Hematopoietic multipotent progenitor cell treated with erythropoietin and hydrocortisone succinate and interleukin-3 and kit ligand, for 4 days (in vitro differentiated cells): Measurements from ENCODE around the gene TFB2M.
"Not testable (repeated sequence)": the region's sequence is repeated elsewhere in the genome, so short reads cannot be mapped to it uniquely, and the experiment has no call there.

Source experiments
- DNase-seq: peaks from one replicate; pipeline ENCODE4 v3.0.0-alpha.2; 2015

TFB2M gene, protein sequence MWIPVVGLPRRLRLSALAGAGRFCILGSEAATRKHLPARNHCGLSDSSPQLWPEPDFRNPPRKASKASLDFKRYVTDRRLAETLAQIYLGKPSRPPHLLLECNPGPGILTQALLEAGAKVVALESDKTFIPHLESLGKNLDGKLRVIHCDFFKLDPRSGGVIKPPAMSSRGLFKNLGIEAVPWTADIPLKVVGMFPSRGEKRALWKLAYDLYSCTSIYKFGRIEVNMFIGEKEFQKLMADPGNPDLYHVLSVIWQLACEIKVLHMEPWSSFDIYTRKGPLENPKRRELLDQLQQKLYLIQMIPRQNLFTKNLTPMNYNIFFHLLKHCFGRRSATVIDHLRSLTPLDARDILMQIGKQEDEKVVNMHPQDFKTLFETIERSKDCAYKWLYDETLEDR

GRCh38 chr1:246566128-246566812, at the start of gene TFB2M, which contains the start of gene CNST:
TSS of gene TFB2M (minus strand) at chr1:246566261. CDS start at chr1:246566138, 123 bp downstream.
TSS of gene CNST (plus strand) at chr1:246566456. CDS start at chr1:246591563, 25,107 bp downstream.
- DNase-seq, result peak; percentile 100

- DNase-seq, result no peak
These were observed 47.2 kb upstream of the TFB2M start for GRCh38 chr1:246613096-246613758.

DNA sequence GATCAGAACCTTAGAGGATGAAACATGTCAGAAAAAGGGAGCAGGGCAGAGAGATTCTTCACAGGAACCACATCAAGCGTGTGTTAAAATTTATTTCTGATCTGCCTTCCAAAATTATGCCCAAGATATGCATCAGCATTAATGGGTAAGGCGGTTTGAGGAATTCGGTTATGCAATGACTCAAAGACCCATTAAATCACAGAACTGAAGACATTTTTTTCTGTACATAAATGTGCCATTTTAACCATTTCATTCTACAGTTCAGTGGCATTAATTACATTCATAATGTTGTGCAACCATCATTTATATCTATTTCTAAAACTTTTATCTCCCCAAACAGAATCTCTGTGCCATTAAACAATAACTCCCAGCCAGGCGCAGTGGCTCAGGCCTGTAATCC, 43.6 kb upstream of the TFB2M start:
- DNase-seq, result no peak

GRCh38 chr1:246608616-246609376, 42.7 kb upstream of the TFB2M start:
- DNase-seq, result peak; percentile 66

DNA sequence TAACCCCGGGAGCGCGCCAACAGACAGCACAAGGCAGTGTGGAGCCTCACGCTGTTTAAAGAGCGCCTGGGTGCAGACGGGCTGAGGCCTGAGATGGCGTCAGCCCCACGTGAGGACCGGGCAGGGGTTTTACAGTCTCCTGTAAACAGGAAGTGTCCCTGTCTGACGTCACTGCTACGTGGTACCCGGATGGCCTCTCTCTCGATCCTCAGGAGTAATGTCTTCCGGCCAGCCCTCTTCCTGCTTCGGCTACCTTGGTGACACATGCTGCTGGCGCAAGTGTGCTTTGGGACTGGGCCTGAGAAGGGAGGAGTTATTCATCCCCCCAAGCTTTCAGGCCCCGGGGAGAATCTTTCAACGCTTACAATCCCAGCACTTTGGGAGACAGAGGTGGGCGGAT, 41.4 kb upstream of the TFB2M start:
- DNase-seq, result no peak

- not testable (repeated sequence) for DNase-seq
These were observed 39.2 kb upstream of the TFB2M start for GRCh38 chr1:246605231-246605630.

- DNase-seq, result peak; percentile 70
These were observed 36.1 kb upstream of the TFB2M start for GRCh38 chr1:246602194-246602593.

DNA sequence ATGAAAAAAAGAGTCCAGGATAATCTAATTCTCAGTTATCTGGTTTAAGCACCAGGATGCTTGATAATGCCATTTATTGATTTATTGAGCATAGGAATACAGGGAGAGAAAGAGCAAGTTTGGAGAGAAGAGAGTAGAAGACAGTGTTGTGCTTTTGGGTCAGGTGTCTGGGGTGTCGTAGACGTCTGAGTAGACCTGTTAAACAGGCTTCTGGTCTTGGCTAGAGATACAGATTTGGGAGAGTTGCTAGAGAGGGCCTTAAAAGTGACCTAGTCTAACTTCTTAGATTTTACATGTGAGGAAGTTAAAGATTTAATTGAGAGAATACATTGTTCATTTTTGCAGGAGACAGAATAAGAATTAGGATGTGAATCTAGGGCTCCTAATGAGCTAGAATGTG, 34.5 kb upstream of the TFB2M start:
- no peak for DNase-seq

DNA sequence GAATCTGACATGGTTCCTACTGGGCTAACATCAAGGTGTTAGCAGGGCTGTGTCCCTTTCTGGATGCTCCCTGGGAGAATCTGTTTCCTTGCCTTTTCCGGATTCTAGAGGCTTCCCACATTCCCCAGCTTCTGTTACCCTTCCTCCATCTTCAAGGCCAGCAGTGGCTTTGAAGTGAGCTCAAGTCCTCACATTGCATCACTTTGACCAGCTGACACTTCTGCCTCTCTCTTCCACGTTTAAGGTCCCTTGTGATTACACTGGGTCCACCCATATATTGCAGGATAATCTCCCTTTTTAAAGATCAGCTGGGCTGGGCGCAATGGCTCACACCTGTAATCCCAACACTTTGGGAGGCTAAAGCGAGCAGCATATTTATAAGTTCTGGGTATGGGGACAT, 33.3 kb upstream of the TFB2M start:
- DNase-seq, result no peak

- DNase-seq, result no peak
These were observed 31.9 kb upstream of the TFB2M start for GRCh38 chr1:246597971-246598370.

GRCh38 chr1:246597340-246597739, 31.3 kb upstream of the TFB2M start:
- DNase-seq, result no peak

DNA sequence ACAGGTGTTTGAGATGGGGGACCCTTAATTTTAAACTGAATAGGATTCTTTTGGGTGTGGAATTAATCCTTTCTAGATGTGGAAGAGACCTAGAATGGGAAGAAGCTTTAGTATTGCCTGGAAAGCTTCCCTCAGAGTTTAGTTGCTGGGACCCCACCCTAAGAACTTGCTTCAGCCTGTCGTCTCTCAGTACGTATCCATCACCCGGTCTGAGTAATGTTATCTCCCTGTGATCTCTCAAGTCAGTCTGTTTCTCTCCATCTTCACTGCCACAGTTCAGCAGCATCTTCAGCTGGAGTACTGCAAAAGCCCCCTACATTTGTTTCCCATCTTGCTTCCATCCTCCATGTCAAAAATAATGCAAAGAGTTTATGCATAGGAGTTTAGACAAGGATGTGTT, 29.1 kb upstream of the TFB2M start:
- no peak for DNase-seq

DNA sequence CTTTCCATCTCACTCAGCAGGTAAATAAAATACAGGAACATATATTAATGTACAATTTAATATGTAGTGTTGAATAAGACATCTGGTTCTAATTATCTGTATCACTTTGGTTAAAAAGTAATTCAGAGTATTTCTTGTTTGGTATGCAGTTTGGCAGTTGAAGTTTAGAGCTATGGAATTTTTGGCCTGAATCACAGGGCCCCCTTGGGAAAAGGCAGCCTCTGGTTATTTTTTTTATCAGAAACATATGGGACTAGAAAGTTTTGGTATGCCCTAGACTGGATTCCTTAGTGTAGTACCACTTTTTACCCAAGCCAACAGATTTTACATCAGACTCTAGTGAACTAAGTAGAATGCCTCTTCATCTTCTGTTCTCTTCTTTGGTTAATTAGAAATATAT, 26.6 kb upstream of the TFB2M start:
- DNase-seq, result no peak

GRCh38 chr1:246591958-246592357, 25.9 kb upstream of the TFB2M start:
- DNase-seq, result no peak

DNA sequence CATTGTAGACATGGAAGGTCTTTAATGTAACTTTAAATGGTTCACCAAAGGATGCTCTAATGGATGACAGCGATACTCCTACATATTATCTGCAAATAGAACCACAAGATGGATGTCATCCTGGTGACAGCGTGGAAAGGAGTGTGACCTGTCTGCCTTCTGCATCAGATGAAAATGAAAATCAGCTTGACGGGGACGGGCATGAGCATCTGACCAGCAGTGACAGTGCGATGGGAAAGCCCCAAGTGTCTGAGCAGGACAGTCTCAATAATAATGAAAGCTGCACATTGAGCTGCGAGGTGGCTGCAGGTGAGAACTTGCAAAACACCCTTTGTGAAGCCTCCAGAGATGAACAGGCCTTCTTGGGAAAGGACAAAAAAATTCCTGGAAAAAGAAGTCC, 25.4 kb upstream of the TFB2M start:
- DNase-seq, result no peak

DNA sequence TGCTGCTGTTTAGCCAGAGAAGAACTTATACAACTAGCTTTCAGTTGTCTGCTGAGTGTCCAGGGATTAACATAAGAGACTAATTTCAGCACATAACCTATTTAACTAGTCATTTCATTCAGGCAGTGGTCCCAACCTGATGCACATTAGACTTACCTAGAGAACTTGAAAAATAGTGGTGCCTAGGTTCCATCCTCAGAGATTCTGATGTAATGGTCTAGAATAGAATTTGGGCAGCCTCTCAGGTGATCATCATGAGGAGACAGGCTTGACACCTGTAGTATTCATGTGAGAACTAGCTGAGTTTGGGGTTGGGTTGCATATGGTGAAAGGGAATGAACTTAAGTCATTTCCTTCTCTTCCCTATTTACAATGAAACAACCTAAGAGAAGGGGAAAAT, 25.0 kb upstream of the TFB2M start:
- no peak for DNase-seq

GRCh38 chr1:246589919-246590318, 23.9 kb upstream of the TFB2M start:
- DNase-seq, result not testable (repeated sequence)

DNA sequence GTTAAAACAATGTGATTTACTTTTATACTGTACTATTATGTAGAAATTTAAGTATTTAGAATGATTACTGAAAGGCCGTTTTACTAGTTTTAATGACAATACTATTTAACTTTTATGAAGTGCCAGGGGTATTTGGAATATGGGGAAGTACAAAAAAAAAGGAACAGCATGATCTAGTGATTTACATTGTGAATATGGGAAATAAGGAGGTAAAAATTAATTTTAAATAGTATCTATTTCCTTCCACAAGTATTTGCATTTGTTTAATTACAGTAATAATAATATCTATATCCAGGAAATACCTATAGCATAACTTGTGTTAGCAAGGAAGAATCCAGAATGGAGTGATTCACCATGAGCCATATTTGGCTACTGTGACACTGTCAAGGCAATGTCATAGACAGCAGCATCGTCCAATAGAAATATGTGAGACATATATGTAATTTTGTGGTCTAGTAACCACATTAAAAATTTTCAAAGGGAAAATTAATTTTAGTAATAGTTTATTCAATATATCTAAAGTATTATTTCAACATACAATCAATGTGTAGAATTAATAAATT, 22.2 kb upstream of the TFB2M start:
- DNase-seq, result no peak

DNA sequence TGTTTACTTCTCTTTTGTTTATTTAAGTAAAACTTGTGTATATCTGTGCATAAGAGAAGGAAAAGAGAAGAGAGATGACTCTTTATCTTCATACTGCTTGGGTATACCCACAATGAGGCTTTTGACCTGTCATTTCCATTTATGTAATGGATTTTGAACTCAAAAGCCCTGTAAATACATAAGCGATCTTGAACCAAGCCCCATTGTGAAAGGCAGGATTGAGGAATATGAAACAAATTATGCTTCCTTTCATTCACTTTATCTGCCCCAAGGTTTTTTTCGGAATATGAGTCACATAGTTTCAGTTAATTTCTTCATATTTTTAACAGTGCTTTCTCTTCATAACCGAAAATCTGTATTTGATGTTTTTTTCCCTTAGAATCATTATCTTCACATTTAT, 21.5 kb upstream of the TFB2M start:
- no peak for DNase-seq

GRCh38 chr1:246587032-246587431, 21.0 kb upstream of the TFB2M start:
- DNase-seq, result no peak

- DNase-seq, result peak; percentile 55
These were observed 17.6 kb upstream of the TFB2M start for GRCh38 chr1:246583448-246584185.

- no peak for DNase-seq
These were observed 17.0 kb upstream of the TFB2M start for GRCh38 chr1:246583056-246583440.
